Measurements from ENCODE around the gene GPR160.

GPR160 gene

GRCh38 chr3:170128259-170128976 is 90.6 kb downstream of the GPR160 start:
- no peak for DNase-seq

GRCh38 chr3:170128977-170129431 is 91.2 kb downstream of the GPR160 start:
- no peak for DNase-seq

DNA sequence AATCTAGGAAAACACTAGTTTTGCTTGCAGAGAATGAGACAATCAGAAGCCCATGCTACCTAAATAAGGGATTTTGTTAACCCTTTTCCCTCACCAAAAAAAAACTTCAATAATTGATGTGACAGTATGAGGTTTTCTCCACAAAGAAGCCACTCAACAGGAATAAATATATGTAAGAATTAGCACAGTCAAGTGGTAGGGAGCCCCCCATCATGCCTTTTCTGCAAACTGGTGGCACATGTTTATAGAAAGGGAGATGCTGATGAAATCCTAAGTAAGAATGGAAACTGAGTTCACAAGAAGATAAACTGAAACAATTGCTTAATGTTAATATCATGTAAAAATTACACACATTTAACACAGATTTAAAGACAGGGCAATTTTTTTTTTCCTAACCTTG is 92.7 kb downstream of the GPR160 start:
- DNase-seq = no peak

DNA sequence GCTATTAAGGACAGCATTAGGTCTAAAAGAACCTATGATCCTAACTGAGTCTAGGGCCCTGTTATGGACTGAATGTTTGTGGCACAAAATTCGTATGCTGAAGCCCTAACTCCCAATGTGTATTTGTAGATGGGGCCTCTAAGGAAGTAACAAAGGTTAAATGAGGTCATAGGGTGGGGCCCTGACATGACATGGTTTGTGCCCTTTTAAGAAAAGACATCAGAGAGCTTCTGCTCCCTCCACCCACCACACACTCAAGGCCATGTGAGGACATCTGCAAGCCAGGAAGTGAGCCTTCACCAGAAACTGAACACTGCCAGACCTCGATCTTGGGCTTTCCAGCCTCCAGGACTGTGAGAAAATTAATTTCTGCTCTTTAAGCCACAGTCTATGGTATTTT is 94.5 kb downstream of the GPR160 start:
- no peak for DNase-seq
